NCI-H446 treated with DMSO at 0.1 percent for 48 hours (cell line): ENCODE results near the gene RFWD3.
"Not testable (repeated sequence)": the region's sequence is repeated elsewhere in the genome, so short reads cannot be mapped to it uniquely, and the experiment has no call there.

ENCODE experiments used
- DNase-seq: peaks from one replicate; lab custom pipeline; 2025; lab: John Stamatoyannopoulos, UW

RFWD3 gene

GRCh38 chr16:74661064-74661463, 5.6 kb downstream of the RFWD3 start:
- no peak for DNase-seq

GRCh38 chr16:74660383-74660782, 6.3 kb downstream of the RFWD3 start:
- no peak for DNase-seq

- DNase-seq = no peak
These were observed 7.6 kb downstream of the RFWD3 start for GRCh38 chr16:74659041-74659440.

- no peak for DNase-seq
These were observed 8.6 kb downstream of the RFWD3 start for GRCh38 chr16:74657870-74658642.

- no peak for DNase-seq
These were observed 12.1 kb downstream of the RFWD3 start for GRCh38 chr16:74654536-74655050.

GRCh38 chr16:74652883-74653282, 13.8 kb downstream of the RFWD3 start:
- not testable (repeated sequence) for DNase-seq

- DNase-seq = no peak
These were observed 14.4 kb downstream of the RFWD3 start for GRCh38 chr16:74652249-74652648.

GRCh38 chr16:74651841-74652240, 14.8 kb downstream of the RFWD3 start:
- DNase-seq = no peak

GRCh38 chr16:74650966-74651567, 15.6 kb downstream of the RFWD3 start:
- no peak for DNase-seq

GRCh38 chr16:74649839-74650504, 16.7 kb downstream of the RFWD3 start:
- no peak for DNase-seq

- DNase-seq = no peak
These were observed 24.7 kb downstream of the RFWD3 start for GRCh38 chr16:74641969-74642368.

- no peak for DNase-seq
These were observed 28.8 kb downstream of the RFWD3 start for GRCh38 chr16:74637742-74638453.

GRCh38 chr16:74635303-74635702, 31.4 kb downstream of the RFWD3 start:
- no peak for DNase-seq

GRCh38 chr16:74633686-74634085, 33.0 kb downstream of the RFWD3 start:
- DNase-seq = no peak

GRCh38 chr16:74627506-74628220, 39.0 kb downstream of the RFWD3 start:
- no peak for DNase-seq

- no peak for DNase-seq
These were observed 39.8 kb downstream of the RFWD3 start for GRCh38 chr16:74626741-74627416.

GRCh38 chr16:74625500-74626350, 41.0 kb downstream of the RFWD3 start:
- DNase-seq = no peak

- DNase-seq = no peak
These were observed 42.8 kb downstream of the RFWD3 start for GRCh38 chr16:74623839-74624235.

- no peak for DNase-seq
These were observed 43.4 kb downstream of the RFWD3 start for GRCh38 chr16:74623214-74623838.

GRCh38 chr16:74622005-74622404, 44.7 kb downstream of the RFWD3 start:
- no peak for DNase-seq
